T1000 (cell line): ENCODE measurements around the gene RBM17.
"Not testable (repeated sequence)": the region's sequence is repeated elsewhere in the genome, so short reads cannot be mapped to it uniquely, and the experiment has no call there.

ENCODE experiments used
- DNase-seq: peaks from one replicate; lab custom pipeline; 2025; ENCODE audit warnings: mixed read lengths; lab: John Stamatoyannopoulos, UW

Gene RBM17

GRCh38 chr10:6088721-6089333, at the start of gene RBM17:
Gene RBM17 (plus strand): TSS chr10:6089034. CDS start chr10:6097066, 8,032 bp downstream.
- DNase-seq: peak; percentile 96

- DNase-seq: no peak
These were observed 49.1 kb upstream of the RBM17 start for GRCh38 chr10:6039711-6040110.

- DNase-seq: no peak
These were observed 48.6 kb upstream of the RBM17 start for GRCh38 chr10:6040205-6040604.

GRCh38 chr10:6043377-6043776, 45.5 kb upstream of the RBM17 start:
- DNase-seq: not testable (repeated sequence)

- DNase-seq: no peak
These were observed 44.8 kb upstream of the RBM17 start for GRCh38 chr10:6044060-6044459.

- DNase-seq: no peak
These were observed 44.0 kb upstream of the RBM17 start for GRCh38 chr10:6044751-6045313.

GRCh38 chr10:6045314-6045848, 43.5 kb upstream of the RBM17 start:
- DNase-seq: no peak

- no peak for DNase-seq
These were observed 42.7 kb upstream of the RBM17 start for GRCh38 chr10:6045878-6046772.

GRCh38 chr10:6046773-6047611, 41.8 kb upstream of the RBM17 start:
- no peak for DNase-seq

- DNase-seq: no peak
These were observed 41.0 kb upstream of the RBM17 start for GRCh38 chr10:6047847-6048246.

GRCh38 chr10:6048281-6049030, 40.4 kb upstream of the RBM17 start:
- DNase-seq: no peak

GRCh38 chr10:6049031-6049400, 39.8 kb upstream of the RBM17 start:
- no peak for DNase-seq

GRCh38 chr10:6050801-6051445, 37.9 kb upstream of the RBM17 start:
- no peak for DNase-seq

GRCh38 chr10:6052247-6053221, 36.3 kb upstream of the RBM17 start:
- DNase-seq: no peak

- no peak for DNase-seq
These were observed 35.5 kb upstream of the RBM17 start for GRCh38 chr10:6053303-6053702.

GRCh38 chr10:6053816-6054631, 34.8 kb upstream of the RBM17 start:
- no peak for DNase-seq

- no peak for DNase-seq
These were observed 34.0 kb upstream of the RBM17 start for GRCh38 chr10:6054884-6055283.

GRCh38 chr10:6055929-6056328, 32.9 kb upstream of the RBM17 start:
- DNase-seq: no peak
